ENCODE data around the gene IFT88.

DNA sequence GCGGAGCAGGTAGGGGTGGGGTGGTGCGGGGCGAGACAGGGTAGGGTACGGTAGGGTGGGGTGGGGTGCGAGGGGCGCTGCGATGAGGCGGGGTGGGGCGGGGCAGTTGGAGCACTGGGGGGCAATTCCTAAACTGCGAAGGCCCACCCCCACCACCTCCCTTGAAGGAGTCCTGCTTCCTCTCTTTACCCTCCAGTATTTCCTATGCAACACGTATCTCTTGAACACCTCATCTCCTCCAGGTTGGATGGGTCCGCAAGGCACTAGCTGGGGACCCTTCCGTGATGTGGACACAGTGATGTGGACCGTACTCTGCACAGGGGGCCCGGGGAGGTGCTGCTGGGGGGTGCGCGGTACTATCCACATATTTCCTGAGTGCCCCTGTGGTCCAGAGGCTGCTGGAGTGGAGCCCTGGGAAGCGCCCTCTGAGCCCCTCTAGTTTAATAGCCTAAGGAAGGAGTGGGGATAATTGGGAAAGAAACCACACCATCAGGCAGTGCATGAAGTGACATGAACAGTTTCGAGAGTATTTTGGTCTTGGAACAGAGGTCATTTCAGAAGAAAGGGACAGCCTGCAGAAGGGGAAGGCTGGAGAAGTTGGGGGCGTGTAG, 137.6 kb downstream of the IFT88 start:
- no peak for TF ChIP-seq EZH2 (IDR thresholded peaks at IDR 0.05; ENCODE audit: low read length, missing control alignments)
- TF ChIP-seq, protein P1, sequence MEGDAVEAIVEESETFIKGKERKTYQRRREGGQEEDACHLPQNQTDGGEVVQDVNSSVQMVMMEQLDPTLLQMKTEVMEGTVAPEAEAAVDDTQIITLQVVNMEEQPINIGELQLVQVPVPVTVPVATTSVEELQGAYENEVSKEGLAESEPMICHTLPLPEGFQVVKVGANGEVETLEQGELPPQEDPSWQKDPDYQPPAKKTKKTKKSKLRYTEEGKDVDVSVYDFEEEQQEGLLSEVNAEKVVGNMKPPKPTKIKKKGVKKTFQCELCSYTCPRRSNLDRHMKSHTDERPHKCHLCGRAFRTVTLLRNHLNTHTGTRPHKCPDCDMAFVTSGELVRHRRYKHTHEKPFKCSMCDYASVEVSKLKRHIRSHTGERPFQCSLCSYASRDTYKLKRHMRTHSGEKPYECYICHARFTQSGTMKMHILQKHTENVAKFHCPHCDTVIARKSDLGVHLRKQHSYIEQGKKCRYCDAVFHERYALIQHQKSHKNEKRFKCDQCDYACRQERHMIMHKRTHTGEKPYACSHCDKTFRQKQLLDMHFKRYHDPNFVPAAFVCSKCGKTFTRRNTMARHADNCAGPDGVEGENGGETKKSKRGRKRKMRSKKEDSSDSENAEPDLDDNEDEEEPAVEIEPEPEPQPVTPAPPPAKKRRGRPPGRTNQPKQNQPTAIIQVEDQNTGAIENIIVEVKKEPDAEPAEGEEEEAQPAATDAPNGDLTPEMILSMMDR (conservative IDR thresholded peaks at IDR 0.05 in 1 of 2, IDR thresholded peaks at IDR 0.05 in 1 of 2; ENCODE audit: low read depth in 1 of 2, low read length in 2 of 2): no peak

All from fibroblast of lung (primary cell).